ENCODE measurements around the gene CCND3.

The CCND3 gene

DNA sequence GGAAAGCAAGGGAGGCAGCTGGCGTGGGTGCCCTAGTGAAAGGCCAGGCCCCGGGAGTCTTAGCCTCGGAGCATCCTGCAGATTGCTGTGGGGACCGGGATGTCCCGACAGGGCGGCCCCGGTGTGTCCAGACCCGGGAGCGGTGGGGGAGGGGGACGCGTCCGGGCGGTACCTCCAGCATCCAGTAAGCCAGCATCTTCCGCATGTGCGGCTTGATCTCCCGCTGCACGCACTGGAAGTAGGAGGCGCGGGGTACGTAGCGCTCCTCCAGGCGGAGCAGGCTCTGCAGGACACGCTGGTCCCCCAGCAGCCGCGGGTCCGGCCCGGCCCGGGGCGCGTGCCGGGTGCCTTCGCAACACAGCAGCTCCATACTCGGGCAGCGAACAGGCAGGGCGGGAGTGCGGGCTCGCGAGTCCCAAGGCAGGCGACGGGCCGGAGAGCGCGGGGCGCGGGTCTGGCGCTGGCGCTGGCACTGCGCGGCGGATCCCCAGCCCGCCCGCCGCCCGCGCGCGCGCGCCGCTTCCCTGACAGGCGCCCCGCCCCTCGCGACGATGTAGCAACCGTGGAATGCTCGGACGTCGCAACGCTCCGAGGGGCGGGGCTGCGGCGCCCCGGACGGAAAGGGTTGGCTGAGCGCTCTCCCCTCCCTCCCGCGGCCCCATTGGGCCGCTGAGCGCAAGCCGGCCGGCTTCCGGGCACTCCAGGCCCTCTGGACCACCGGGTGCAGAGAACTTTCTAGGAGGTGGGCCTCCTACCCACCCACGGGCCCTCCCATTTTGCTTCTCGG lies at the start of gene CCND3:
Gene CCND3, minus strand, starts transcription at position 529 of the 787 bp plus-strand sequence. Its CDS starts 159 bp downstream, at position 370.
- peak; percentile 85 for DNase-seq

DNA sequence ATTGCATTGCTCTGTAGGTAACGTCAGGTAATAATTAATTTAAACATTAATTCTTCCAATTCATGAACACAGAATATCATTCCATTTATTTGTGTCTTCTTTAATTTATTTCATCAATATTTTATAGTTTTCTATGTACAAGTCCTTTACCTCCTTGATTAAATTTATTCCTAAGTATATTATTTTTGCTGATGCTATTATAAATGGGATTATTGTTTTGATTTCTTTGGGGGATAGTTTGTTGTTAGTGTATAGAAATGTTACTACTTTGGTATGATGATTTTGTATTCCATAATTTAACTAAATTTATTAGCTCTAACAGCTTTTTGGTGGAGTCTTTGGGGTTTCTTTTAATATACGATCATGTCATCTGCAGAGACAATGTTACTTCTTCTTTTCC lies 44.7 kb upstream of the CCND3 start:
- DNase-seq = no peak

DNA sequence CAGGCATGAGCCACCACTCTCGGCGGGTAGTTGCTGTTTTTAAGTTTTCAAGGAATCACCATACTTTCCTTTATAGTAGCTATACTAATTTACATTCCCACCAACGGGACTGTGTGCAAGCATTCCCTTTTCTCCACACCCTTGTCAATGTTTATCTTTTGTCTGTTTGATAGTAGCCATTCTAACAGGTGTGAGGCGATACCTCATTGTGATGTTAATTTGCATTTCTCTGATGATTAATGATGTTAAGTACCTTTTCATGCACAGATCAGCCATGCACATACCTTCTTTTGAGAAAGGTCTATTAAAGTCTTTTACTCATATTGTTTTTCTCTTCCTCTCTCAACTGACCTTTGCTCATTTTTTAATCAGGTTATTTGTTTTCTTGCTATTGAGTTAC lies 43.0 kb upstream of the CCND3 start:
- no peak for DNase-seq

DNA sequence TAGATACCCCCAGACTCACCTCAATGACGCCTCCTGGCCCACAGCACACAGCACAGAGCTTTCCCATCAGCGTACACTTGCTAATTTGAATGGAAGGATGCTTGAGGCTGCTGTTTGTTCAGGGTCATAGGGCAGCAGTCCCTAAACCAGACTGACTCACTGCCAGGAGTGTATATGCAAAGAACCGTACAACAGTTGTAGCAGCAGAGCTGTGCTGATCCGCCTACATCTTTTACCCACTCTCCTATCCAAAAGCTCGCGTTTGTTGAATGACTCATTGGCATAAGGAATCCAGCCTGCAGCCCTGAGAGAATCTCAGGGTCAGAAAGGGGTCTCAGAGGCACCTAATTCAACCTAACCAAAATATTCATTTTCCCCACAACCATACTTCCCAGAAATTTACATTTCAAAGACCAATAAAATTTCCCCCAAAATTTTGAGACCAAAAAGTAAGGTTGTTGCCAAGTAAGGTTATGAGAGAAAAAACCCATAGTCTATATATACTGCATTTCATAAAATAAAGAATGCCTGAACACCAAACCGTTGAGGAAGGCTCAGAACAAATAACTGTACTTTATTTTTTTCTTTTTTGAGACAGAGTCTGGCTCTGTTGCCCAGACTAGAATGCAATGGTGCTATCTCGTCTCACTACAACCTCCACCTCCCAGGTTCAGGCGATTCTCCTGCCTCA lies 35.3 kb upstream of the CCND3 start:
- no peak for DNase-seq

DNA sequence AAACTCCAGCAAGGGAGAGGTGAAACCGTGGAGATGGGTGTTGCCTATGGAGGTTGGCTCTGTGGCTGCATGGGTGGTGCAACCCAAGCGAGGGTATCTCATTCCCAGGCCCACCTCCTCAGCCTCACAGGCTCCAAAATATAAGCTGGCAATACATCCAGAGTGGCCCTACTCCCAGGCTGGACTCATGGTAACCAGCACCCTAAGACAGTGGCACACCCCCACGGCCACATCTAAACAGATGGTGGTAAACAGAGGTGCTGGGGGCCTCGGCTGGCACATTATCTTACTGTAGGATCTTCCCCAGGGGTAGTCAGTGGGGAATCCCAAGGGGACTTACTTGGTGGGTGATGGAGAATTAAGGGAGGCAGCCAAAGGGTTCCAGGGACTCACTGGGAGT lies 33.7 kb upstream of the CCND3 start:
- no peak for DNase-seq

DNA sequence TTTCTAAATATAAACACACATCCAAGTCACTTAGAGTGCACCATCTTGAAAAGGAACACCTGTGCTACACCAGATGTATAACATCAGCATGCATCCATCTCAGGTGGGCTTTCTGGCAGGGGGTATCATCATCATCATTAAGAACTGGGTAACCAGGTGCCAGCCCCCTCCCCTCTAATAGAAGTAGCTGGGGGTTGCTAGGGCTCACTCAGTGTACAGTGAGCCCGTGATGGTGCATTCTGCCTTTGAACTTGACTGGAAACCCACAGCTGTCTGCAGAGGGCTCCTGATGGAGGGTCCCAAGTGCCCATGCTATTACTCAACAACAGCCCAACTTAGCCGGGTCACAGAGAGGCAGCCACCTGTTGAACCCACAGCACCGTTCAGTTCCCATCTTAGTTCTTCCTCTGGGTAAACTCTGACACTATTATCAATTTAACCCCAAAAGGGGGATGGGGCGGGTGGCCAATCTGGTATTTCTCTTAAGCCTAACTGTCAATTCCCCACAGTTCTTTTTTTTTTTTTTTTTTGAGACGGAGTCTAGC lies 32.7 kb upstream of the CCND3 start:
- DNase-seq = no peak

DNA sequence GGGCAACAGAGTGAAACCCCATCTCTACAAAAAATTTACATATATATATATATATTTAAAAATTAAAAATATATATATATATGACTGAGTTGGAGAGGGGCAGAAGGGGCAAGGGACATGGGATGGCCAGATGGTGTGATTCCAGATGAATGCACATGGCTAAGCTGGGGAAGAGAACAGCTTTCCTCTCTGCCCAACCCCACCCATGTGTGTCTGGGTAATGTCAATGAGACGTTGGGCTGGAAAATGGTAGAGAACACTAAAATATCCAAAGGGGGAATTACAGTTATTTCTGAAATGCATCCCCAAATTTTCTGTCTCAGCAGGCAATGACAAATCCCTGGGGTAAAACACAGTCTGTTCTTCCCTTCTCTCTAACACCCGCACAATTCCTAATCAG lies 31.2 kb upstream of the CCND3 start:
- no peak for DNase-seq

DNA sequence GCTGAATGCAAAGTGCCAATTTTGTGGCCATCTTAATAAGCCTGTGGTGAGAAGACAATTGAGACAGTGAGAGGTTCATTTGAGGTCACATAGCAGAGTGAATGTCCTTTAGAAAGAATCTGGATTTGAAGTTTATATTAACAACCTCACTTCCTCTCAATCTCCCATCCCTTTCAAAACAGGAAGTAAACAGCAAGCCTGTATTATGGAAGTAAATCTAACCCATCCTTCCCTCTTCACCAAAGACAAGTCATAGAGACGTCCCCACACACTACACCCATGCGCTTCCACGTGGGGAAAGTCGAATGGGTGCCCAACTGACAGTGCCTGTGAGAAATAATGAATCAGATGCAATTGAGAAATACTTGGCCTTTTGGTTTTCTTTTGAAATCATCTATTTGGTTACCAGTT lies 28.8 kb upstream of the CCND3 start:
- DNase-seq = peak; percentile 10

DNA sequence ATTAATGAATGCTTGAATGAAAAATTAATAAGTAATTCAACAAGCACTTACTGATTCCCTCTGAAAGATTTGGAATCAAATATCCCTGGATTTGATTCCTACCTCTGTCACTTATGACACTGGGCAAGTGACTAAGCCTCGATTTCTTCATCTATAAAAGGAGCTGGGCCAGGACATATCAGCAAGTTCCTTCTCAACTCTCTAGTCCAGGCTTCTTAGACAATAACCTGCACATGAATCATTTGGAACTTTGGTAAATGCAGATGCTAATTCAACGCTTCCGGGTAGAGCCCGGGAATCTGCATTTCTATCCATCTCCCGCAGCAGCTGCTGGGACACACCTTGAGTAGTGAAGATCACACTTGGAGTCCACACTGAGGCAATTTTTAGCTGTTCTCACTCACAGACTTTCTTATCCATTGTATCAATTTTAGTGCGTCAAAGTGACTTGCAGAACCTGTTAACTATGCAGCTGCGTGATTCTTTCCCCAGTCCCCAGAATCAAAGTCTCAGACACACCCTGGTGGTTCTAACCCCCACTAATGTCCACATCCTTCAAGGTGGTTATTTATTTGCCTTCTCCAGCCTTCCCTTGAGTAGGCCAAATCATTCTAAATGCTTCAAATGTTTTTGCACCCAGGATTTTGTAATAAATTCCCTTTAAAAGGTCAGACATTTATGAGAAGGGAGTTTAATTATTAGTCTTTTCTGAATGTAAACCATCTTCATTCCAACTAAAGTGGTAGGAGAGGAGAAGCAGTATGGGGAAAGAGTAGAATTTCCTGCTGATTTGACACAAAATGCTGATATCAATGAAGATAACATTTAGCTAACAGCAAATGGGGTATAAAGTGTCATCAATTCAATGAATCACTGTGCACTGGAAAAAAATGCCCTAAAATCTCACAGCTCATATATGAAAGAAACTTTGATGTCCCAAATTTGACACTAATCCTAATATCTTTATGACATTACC lies 26.0 kb upstream of the CCND3 start:
- DNase-seq = no peak

DNA sequence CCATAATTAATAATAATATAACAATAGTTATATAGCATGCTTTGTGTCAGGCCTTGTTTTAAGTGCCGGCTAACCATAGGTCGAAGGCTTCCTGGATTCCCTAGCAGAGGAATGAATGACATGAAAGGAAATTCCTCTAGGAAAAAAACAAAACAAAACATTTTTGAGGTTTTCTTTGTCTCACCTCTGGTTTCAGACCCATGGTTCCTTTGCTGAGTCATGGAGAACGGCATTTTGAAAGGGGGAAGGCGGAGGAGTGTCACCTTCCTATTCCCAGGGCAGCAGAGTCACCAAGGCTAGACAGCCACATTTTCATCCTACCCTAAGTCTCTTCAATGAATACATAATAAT lies 25.3 kb upstream of the CCND3 start:
- DNase-seq = no peak

DNA sequence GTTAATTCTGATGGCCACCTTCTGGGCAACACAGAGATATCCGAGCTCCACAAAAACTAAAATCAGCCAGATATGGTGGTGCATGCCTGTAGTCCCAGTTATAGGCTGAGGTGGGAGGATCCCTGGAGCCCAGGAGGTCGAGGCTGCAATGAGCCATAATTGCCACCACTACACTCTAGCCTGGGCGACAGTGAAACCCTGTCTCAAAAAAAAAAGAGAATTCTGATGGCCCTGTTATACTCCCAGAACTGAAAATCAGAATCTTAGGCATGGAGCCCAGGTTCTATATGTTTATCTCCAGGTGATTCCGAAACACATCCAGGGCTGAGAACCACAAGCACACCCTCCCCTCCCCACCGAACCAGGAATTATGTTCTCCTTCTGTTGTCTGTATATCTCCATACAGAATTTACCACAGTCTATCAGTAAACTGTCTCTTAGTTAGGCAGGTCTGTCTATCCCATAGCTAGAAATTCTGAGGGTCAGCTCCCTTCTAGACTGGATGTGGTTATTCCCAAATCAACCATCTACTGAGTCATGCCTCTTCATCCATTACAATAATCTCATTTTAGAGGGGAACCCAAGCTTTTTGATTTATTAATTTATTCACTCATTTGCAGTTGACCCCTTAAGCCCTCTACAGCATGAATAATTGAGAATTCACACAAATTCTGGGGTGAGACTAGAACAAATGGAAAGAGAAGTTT lies 24.8 kb upstream of the CCND3 start:
- no peak for DNase-seq

DNA sequence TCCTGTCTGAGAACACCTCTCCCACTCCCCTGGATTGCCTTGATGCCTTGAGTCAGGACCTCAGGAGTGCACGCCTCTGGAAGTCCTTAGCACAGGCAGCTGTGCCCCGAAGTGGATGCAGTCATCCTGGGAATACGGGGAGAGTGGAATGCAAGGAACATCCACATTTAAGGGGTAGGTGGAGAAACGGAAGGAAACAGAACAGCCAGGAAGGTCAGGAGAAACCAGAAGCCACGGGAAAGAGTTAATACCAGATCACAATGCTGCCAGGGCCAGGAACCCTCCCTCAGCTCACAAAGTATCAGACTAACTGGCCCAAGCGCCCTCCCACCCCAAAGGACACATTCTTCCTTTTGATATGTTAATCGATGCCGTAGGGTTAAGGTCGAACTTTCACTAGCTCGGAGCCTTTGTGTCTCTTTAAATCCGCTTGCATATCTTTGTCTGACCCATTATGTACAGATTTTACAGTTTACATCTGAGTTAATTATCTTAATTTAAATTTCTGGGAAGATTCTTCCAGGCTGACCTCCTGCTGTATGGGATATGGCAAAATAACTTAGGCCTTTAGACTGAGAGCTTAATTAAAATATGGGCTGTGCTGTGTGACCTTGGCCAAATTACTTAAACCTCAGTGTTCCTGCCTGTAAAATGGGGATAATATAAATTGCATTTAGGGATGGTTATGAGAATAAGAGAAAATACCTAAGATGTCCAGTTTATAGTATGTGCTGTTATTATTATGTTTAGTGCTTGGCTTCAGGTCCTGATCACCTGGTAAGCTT lies 24.0 kb upstream of the CCND3 start:
- no peak for DNase-seq

DNA sequence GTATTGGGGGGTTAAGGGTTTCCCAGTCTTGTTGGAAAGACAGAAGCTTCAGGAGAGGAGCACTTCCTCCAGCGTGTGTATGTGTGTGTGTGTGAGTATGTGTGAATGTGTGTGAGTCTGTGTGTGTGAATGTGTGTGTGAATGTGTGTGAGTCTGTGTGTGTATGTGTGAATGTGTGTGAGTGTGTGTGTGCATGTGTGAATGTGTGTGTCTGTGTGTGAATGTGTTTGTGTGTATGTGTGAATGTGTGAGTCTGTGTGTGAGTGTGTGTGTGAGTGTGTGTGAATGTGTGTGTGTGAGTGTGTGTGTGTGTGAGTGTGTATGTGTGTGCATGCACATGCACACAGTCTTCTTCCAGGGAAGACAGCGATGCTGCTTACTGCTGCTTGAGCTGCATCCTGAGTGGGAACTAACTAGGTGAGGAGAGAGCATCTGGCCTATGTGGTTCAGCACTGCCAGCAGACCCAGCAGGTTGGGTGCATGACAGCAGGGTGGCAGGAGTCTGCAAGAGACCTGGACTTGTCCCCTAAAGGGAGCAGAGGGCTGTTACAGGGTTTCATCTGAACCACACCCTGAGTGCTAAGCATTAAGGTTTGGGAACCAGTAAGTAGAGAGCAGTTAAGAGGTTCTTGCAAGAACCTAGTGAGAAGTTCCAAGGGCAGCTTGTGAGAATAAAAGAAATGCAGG lies 22.7 kb upstream of the CCND3 start:
- no peak for DNase-seq

DNA sequence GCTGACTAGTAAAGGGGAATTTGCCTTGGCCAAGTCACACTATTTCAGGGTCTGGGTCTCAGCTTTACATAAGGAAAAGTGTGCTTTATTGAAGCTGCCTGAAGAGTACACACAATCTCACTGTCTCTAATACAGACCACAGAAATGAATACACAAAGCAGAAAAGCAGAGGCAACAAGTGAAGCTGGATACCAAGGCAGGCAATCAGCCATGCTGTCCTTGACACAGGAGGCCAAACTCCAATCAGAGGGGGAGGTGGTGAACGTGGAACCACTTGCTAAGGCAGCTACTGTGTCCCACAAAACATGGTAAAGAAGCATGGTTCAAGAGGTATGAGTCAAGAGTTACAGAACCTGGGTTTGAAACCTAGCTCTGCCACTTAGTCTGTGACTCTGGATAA lies 21.8 kb upstream of the CCND3 start:
- no peak for DNase-seq

DNA sequence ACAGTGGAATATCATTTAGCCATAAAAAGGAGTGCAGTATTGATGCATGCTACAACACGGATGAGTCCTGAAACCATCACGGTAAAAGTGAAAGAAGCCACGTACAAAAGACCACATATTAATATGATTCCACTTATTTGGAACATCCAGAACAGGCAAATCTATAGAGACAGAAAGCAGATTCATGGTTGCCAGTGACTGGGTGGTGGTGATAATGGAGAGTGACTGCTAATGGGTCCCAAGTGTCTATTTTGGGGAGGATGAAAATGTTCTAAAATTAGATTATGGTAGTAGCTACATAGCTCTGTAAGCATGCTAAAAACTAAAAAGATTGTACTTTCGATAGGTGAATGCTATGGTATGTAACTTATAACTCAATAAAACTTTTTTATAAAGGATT lies 18.4 kb upstream of the CCND3 start:
- DNase-seq = no peak

DNA sequence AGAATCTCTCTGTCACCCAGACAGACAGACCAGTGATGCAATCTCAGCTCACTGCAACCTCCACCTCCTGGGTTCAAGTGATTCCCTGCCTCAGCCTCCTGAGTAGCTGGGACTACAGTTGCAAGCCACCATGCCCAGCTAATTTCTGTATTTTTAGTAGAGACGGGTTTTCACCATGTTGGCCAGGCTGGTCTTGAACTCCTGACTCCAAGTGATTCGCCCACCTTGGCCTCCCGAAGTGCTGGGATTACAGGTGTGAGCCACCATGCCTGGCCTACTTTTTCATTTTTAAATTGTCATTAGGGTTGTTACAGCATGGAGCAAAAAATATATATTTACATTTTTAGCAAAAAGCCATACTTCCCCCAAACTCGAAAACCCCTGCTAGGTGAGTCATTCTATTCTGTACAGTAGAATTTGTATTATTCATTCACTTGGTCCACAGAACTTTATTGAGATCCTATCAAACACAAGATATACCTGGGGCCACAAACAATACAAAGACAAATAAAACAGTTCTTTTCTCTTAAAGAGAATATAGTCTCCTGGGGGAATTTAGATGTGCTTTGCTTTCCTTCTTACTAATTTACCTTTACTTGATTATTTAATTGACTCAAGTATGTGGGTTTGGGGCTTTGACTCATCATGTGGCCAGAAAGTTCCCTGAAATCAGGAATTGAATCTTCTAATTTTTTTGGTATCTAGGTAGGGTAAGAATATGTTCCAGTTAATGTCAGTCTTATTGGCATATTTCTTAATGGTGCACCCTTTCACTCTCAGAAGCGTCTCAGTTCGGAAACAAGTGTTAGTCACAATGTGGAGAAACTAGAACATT lies 16.6 kb upstream of the CCND3 start:
- DNase-seq = no peak

DNA sequence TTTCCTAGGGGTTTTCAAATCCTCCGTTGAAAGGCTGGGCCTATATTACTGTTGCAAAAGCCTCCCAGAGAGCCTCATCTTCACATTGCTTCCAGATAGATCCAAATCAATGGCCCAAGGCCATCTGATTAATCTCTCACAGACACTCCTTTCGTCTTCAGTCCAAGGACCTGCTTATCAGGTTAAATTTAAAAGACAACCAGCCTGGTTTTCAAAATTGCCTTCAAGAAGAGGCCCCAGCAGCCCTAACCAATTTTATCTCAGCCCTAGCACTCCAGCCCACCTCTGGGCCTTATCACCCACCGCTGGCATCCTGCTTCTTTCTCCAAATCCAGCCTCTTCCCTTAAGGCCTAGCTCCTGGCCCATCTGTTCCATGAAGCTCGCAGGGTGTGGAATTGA lies 15.5 kb upstream of the CCND3 start:
- no peak for DNase-seq

DNA sequence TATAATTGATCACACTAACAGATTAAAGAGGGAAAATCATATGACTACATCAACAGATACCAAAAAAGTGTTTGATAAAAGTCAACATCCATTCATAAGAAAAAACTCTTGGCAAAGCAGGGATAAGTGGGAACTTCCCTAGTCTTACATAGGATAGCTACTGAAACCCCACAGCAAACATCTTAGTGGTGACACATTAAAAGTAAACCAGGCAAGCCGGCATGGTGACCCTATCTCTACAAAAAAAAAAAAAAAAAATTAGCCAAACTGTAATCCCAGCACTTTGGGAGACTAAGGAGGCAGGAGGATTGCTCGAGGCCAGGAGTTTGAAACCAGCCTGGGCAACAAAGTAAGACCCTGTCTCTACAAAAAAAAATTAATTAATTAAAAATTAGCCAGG lies 13.8 kb upstream of the CCND3 start:
- DNase-seq = no peak

DNA sequence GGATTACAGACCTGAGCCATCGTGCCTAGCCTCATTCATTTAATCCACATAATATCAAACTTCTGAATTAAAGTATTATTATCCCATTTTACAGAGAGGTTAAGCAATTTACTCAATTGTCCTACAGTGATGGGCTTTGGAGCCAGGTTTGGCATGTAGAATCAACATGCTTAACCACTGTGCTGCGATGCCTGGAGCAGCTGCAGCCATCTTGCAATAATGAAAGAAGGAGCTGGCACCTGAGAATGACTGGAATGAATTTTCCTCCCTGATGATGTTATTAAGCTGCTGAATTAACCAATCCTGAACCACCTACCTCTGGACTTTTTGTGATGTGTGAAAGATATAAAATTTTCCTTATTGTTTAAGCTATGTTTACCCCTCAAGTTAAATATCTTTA lies 13.1 kb upstream of the CCND3 start:
- DNase-seq = no peak

DNA sequence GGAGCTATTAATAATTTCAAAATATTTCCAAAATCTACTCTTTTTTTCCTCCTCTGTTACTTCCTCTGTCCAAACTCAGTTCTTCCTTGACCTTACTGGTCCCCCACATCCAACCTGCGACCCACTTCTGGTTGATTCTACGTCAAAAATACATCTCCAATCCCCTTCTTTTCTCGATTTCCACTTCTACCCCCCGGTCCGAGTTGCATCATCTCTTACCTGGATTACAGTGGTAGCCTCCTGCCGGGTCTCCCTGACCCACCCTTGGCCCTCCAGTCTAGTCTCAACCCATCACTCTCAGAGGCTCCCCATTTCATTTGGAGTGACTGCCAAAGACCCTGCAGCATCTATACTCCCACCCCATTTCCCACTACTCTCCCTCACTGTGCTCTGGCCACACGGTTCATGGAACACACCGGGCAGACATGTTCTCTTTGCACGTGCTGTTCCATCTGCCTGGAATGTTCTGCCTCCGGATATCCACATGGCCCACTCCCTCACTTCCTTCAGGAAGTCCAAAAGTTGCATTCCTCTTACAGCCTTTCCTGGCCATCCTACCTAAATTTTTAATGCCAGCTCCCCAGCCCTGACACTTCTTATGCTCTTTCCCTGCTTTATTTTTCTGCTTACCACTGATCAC lies 6.1 kb upstream of the CCND3 start:
- no peak for DNase-seq

All from CD4-positive, alpha-beta T cell treated with Interleukin-10 for 1 hour (primary cell).